ENCODE data around the gene TNRC18. TPM values are rescaled to one million over a fixed set of nuclear protein-coding genes. Genes with fewer than 3 reads are reported as not detected.
"Not testable (repeated sequence)": the region's sequence is repeated elsewhere in the genome, so short reads cannot be mapped to it uniquely, and the experiment has no call there.

Gene TNRC18
- total RNA-seq, 5 donors from 2014 or later (not counting 1 experiment from before 2014, with no cell fraction given): 58.8 to 71.0 (median 62.6) TPM

DNA sequence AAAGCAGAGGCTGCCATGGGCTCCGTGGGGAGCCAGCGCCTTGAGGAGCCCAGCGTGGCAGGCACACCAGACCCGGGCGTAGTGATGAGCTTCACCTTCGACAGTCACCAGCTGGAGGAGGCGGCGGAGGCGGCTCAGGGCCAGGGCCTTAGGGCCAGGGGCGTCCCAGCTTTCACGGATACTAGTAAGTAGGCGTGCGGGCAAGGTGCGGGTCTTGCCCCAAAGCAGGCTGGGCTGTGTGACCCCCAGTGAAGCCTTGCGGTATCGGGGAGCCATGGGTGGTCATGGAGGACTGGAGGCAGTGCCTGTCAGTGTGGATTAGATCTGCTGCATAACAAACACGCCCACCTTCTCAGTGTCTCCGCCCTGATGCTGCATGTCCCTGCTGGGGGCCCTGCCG lies 135.8 kb downstream of the TNRC18 start:
- POLR2A ChIA-PET: interaction anchor here (0.6 kb wide), 2 partner anchors 79 to 217 kb away, joined by 4 to 5 read pairs; no protein-coding TSS in a partner anchor
- Mint-ChIP-seq H3K27ac (no peak overlapping the region), H3K9me3 (no peaks in the 10 kb centered on the region), H3K4me1 (peaks cover 0 to 2% (median 0%) of the 10 kb centered on the region in 3 donors), H3K4me3 (no peak overlapping the region), H3K27me3 (peaks cover 4 to 17% of the 10 kb centered on the region in 2 donors), H3K36me3 (no peaks in the 10 kb centered on the region)
- peaks cover 0 to 9% of the 10 kb centered on the region in 2 experiments for H3K4me1 ChIP-seq (ENCODE audit: control insufficient read depth in 1 of 2, extremely low read depth in 1 of 2, insufficient read depth in 2 of 2, low read length in 2 of 2)
- H3K27ac ChIP-seq (ENCODE audit: low read length): no peak overlapping the region
- no peaks in the 10 kb centered on the region for H3K36me3 ChIP-seq (ENCODE audit: control insufficient read depth in 2 of 2, extremely low read depth in 1 of 2, insufficient read depth in 1 of 2, low read length in 1 of 2)
- DNase-seq: no peak
- H3K27me3 ChIP-seq (replicated peaks in 1 of 2; ENCODE audit: control insufficient read depth in 2 of 2, extremely low read depth in 1 of 2, insufficient read depth in 2 of 2, low read length in 1 of 2): peaks cover 0 to 28% of the 10 kb centered on the region in 2 experiments
- ATAC-seq (replicated peaks in 1 of 4): no peak
- CTCF ChIA-PET: interaction anchor here in 1 of 2 donors (0.7 kb wide), 1 partner anchor 1894 kb away, joined by 3 read pairs; no protein-coding TSS in a partner anchor
- no peak overlapping the region for H3K4me3 ChIP-seq (ENCODE audit: control insufficient read depth in 1 of 2, extremely low read depth in 1 of 2, low read length in 1 of 2)
- 89% methylated on average over 17 of the region's 19 CpGs for WGBS (ENCODE audit: insufficient coverage)
- H3K9me3 ChIP-seq: no peaks in the 10 kb centered on the region

DNA sequence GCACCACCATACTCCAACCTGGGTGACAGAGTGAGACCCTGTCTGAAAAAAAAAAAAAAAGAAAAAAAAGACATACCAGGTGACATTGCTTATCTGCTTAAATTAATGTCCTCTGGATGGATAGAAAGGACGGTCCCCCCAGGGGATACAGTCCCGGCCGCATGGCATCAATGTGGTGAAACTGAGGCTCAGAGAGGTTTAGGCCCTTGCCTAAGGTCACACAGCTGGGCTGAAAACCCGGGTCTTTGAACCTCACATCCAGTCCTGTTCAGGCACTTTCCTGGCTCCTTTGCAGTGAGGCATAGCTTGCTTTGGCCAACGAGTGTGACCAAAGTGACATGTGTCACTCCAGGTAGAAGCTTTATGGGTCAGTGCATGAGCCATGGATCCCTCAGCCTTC lies 136.3 kb downstream of the TNRC18 start:
- H3K4me3 Mint-ChIP-seq; H3K36me3 ChIP-seq (ENCODE audit: control insufficient read depth in 2 of 2, extremely low read depth in 1 of 2, insufficient read depth in 1 of 2, low read length in 1 of 2); H3K9me3 Mint-ChIP-seq; POLR2A ChIA-PET; H3K9me3 ChIP-seq; H3K36me3 Mint-ChIP-seq; H3K27ac ChIP-seq (ENCODE audit: low read length); H3K4me1 Mint-ChIP-seq; ATAC-seq (replicated peaks in 1 of 4); H3K4me1 ChIP-seq (ENCODE audit: control insufficient read depth in 1 of 2, extremely low read depth in 1 of 2, insufficient read depth in 2 of 2, low read length in 2 of 2); H3K27ac Mint-ChIP-seq; DNase-seq; H3K4me3 ChIP-seq (ENCODE audit: control insufficient read depth in 1 of 2, extremely low read depth in 1 of 2, low read length in 1 of 2): not testable (repeated sequence)
- H3K27me3 Mint-ChIP-seq: peaks cover 4 to 17% of the 10 kb centered on the region in 2 donors
- WGBS (ENCODE audit: insufficient coverage): 80% methylated on average over 4 of the region's 5 CpGs
- CTCF ChIA-PET: interaction anchor here in 1 of 2 donors (0.5 to 0.7 kb wide), 2 partner anchors 217 to 1894 kb away, joined by 3 read pairs; no protein-coding TSS in a partner anchor
- H3K27me3 ChIP-seq (replicated peaks in 1 of 2; ENCODE audit: control insufficient read depth in 2 of 2, extremely low read depth in 1 of 2, insufficient read depth in 2 of 2, low read length in 1 of 2): peaks cover 0 to 30% of the 10 kb centered on the region in 2 experiments

DNA sequence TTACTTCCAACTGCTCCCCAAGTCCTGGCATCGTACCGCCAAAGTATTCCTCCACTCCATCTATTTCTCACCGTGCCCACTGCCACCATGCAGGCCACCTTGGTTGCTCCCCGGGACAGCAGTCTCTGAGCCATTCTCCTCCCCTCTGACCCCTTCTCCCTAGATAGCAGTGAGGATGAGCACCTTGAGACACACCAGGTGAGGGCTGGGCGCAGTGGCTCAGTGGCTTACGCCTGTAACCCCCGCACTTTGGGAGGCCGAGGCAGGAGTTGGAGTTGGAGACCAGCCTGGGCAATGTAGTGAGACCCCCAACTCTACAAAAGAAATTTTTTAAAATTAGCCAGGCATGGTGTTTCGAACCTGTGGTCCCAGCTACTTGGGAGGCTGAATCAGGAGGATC lies 136.7 kb downstream of the TNRC18 start:
- H3K36me3 Mint-ChIP-seq: no peaks in the 10 kb centered on the region
- Histone ChIP-seq H3K27ac (ENCODE audit: low read length) (no peak overlapping the region), H3K9me3 (no peaks in the 10 kb centered on the region), H3K4me1 (ENCODE audit: control insufficient read depth in 1 of 2, extremely low read depth in 1 of 2, insufficient read depth in 2 of 2, low read length in 2 of 2) (peaks cover 0 to 9% of the 10 kb centered on the region in 2 experiments), H3K4me3 (ENCODE audit: control insufficient read depth in 1 of 2, extremely low read depth in 1 of 2, low read length in 1 of 2) (no peak overlapping the region), H3K36me3 (ENCODE audit: control insufficient read depth in 2 of 2, extremely low read depth in 1 of 2, insufficient read depth in 1 of 2, low read length in 1 of 2) (no peaks in the 10 kb centered on the region), H3K27me3 (replicated peaks in 1 of 2; ENCODE audit: control insufficient read depth in 2 of 2, extremely low read depth in 1 of 2, insufficient read depth in 2 of 2, low read length in 1 of 2) (peaks cover 0 to 33% of the 10 kb centered on the region in 2 experiments)
- H3K4me1 Mint-ChIP-seq: peaks cover 0 to 2% (median 0%) of the 10 kb centered on the region in 3 donors
- ATAC-seq (replicated peaks in 1 of 4): no peak
- no peak for DNase-seq
- POLR2A ChIA-PET: no interaction called here
- 87% methylated on average over 7 of the region's 9 CpGs for WGBS (ENCODE audit: insufficient coverage)
- peaks cover 4 to 17% of the 10 kb centered on the region in 2 donors for H3K27me3 Mint-ChIP-seq
- H3K4me3 Mint-ChIP-seq: no peak overlapping the region
- H3K27ac Mint-ChIP-seq: no peak overlapping the region
- CTCF ChIA-PET: interaction anchor here in 1 of 2 donors (0.5 kb wide), 1 partner anchor 218 kb away, joined by 3 read pairs; no protein-coding TSS in a partner anchor
- no peaks in the 10 kb centered on the region for H3K9me3 Mint-ChIP-seq

DNA sequence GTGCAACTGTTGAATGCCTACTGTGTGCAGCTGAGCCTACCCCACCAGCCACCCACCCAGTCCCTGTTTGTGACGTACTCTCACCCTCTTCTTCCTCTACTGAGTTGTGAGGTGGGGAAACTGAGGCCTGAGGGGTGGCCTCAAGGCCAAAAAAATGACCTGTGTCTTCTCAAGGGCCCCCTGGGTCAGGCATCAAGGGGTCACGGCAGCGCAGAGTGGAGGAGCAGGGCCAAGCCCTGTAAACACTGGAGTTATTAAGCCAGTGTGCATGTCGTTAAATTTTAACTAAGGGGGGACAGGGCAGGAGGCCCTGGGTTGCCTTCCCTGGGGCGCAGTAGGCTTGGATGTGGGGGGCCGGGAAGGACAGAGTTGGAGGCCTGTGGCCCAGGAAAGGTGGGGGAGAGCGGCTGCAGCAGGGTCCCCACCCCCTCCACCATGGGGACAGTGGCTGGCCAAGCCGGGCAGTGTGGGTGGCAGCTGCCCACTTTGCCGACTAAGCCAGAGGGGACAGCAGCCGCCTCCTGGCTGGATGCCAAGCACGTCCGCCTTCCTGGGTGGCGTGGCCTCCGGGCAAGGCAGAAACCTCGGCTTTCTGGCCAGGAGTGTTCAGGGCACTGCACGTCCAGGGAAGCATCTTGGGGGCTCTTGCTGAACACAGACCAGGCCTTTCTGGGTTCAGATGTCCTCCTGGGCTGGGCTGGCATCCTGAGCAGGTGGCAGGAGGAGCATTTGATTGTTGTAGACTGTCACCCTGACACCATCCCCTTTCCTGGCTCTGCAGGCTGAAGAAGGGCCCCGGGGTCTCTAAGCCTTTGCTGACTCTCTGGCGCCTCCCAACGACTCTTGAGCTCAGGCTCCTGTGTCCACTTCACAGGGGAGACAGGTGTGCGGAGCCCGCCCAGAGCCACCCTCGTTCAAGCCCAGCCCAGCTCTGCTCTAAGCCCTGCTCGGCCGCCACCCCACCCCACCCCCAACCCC lies 139.0 kb downstream of the TNRC18 start:
- Mint-ChIP-seq H3K4me1 (peaks cover 0 to 2% (median 0%) of the 10 kb centered on the region in 3 donors), H3K27me3 (peaks cover 4 to 26% of the 10 kb centered on the region in 2 donors), H3K9me3 (no peaks in the 10 kb centered on the region), H3K36me3 (no peaks in the 10 kb centered on the region), H3K27ac (no peak overlapping the region), H3K4me3 (peak overlapping the region in 2 of 3 donors; percentile 36 to 44)
- peaks cover 0 to 44% of the 10 kb centered on the region in 2 experiments for H3K27me3 ChIP-seq (replicated peaks in 1 of 2; ENCODE audit: control insufficient read depth in 2 of 2, extremely low read depth in 1 of 2, insufficient read depth in 2 of 2, low read length in 1 of 2)
- no peak overlapping the region for H3K27ac ChIP-seq (ENCODE audit: low read length)
- H3K4me3 ChIP-seq (ENCODE audit: control insufficient read depth in 1 of 2, extremely low read depth in 1 of 2, low read length in 1 of 2): no peak overlapping the region
- CTCF ChIA-PET: interaction anchor here in 1 of 2 donors (0.6 to 0.9 kb wide), 2 partner anchors 39 to 211 kb away, joined by 3 to 5 read pairs; no protein-coding TSS in a partner anchor
- H3K9me3 ChIP-seq: no peaks in the 10 kb centered on the region
- DNase-seq: peak in 1 of 35 experiments; percentile 13
- no peaks in the 10 kb centered on the region for H3K36me3 ChIP-seq (ENCODE audit: control insufficient read depth in 2 of 2, extremely low read depth in 1 of 2, insufficient read depth in 1 of 2, low read length in 1 of 2)
- 64% methylated on average over 16 of the region's 24 CpGs for WGBS (ENCODE audit: insufficient coverage)
- POLR2A ChIA-PET: no interaction called here
- ATAC-seq (replicated peaks in 1 of 4): no peak
- H3K4me1 ChIP-seq (ENCODE audit: control insufficient read depth in 1 of 2, extremely low read depth in 1 of 2, insufficient read depth in 2 of 2, low read length in 2 of 2): peaks cover 0 to 9% of the 10 kb centered on the region in 2 experiments

DNA sequence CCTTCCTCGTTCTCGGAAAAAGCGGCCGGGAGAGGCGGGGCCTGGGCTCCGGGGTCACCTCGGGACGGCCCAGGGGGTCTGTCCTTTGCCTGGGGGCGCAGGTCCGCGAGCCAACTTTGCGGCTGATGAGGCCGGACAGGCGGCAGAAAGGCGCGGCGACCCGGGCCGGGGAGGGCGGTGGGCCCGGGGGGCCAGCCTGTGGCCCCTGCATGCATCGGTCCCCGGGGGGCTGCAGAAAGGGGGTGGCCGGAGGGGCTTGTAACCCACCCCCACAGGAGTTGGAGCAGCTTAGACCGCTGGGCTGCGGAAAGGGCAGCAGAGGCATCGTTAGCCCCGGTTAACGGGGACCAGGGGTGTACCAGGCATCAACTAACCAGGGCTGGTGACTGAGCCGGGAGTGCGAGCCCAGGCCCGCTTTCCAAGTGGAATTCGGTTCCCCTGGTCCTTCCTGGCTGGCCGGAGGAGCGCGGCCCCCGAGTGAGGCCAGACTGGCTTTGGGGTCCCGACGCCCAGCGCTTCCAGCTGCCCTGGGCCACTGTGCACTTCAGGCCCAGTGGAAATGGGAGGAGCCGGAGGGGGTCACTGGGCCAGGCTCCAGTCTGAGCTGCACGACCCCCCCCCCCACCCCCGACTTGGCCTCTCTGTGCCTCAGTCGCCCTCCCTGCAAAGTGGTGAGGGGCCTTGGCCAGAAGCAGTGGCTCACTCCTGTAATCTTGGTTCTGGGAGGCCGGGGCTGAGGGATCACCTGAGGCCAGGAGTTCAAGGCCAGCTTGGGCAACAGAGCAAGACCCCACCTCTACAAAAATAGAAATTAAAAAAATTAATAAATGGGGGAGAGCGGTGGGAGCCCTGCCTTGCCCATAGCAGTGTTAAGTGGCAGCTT lies 140.0 kb downstream of the TNRC18 start:
- Histone ChIP-seq H3K9me3 (no peaks in the 10 kb centered on the region), H3K4me3 (ENCODE audit: control insufficient read depth in 1 of 2, extremely low read depth in 1 of 2, low read length in 1 of 2) (no peak overlapping the region), H3K36me3 (ENCODE audit: control insufficient read depth in 2 of 2, extremely low read depth in 1 of 2, insufficient read depth in 1 of 2, low read length in 1 of 2) (no peaks in the 10 kb centered on the region), H3K27me3 (replicated peaks in 1 of 2; ENCODE audit: control insufficient read depth in 2 of 2, extremely low read depth in 1 of 2, insufficient read depth in 2 of 2, low read length in 1 of 2) (peaks cover 0 to 44% of the 10 kb centered on the region in 2 experiments), H3K27ac (ENCODE audit: low read length) (no peak overlapping the region), H3K4me1 (ENCODE audit: control insufficient read depth in 1 of 2, extremely low read depth in 1 of 2, insufficient read depth in 2 of 2, low read length in 2 of 2) (peaks cover 0 to 9% of the 10 kb centered on the region in 2 experiments)
- ChIA-PET POLR2A (no interaction called here), CTCF (no interaction called here)
- peaks cover 0 to 2% (median 0%) of the 10 kb centered on the region in 3 donors for H3K4me1 Mint-ChIP-seq
- H3K27me3 Mint-ChIP-seq: peaks cover 4 to 26% of the 10 kb centered on the region in 2 donors
- ATAC-seq (replicated peaks in 1 of 4) (no peak), DNase-seq (no peak)
- WGBS (ENCODE audit: insufficient coverage): 15% methylated on average over 24 of the region's 46 CpGs
- H3K4me3 Mint-ChIP-seq: peak overlapping the region in 1 of 3 donors; percentile 36
- H3K27ac Mint-ChIP-seq: no peak overlapping the region
- H3K9me3 Mint-ChIP-seq: no peaks in the 10 kb centered on the region
- H3K36me3 Mint-ChIP-seq: no peaks in the 10 kb centered on the region
